ENCODE results near the gene SHOC1.

The SHOC1 gene

DNA sequence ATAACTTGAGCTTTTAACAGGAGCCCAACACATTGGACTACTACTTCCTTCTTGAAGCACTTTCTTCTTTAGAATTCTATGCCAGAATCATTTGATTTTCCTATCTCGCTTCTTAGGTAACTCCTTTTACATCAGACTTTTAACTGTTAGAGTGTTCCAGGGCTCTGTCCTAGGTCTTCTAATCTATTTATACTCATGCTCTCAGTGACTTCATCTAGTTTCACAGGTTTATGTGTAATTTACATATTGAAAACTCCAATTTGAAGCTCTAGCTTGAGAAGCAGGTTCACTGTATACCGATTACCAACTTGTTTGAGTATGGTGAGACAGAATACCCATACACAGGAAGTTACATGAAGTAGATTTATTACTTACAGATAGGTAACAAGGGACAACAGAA, 11.3 kb downstream of the SHOC1 start:
- H3K4me1 ChIP-seq (ENCODE audit: insufficient read depth, low read length, severe bottlenecking): no peaks in the 10 kb centered on the region
- no peak overlapping the region for H3K4me2 ChIP-seq (ENCODE audit: low read length)
- no peaks in the 10 kb centered on the region for H3K36me3 ChIP-seq (ENCODE audit: insufficient read depth, low read length)
- no peaks in the 10 kb centered on the region for H3K9me3 ChIP-seq (ENCODE audit: low read length)
- H3F3A ChIP-seq (ENCODE audit: insufficient read depth, low read length): no peaks in the 10 kb centered on the region
- H2AFZ ChIP-seq (ENCODE audit: low read length): no peak overlapping the region
- TF ChIP-seq CTCF (IDR thresholded peaks at IDR 0.05; ENCODE audit: low read length): no peak
- no peak for TF ChIP-seq EZH2 (IDR thresholded peaks at IDR 0.05; ENCODE audit: borderline replicate concordance, low read length)
- no peaks in the 10 kb centered on the region for H3K27me3 ChIP-seq (ENCODE audit: insufficient read depth, low read length)
- H3K27ac ChIP-seq (ENCODE audit: low read depth, low read length, poor library complexity, severe bottlenecking): no peak overlapping the region
- no peak overlapping the region for H3K9ac ChIP-seq (ENCODE audit: low read length)
- no peaks in the 10 kb centered on the region for H3K9me2 ChIP-seq (ENCODE audit: low read depth, low read length)
- no peaks in the 10 kb centered on the region for H4K20me1 ChIP-seq (ENCODE audit: insufficient read depth, low read length)
- H3K4me3 ChIP-seq (ENCODE audit: low read depth, low read length, poor library complexity, severe bottlenecking): no peak overlapping the region
- H3K79me2 ChIP-seq (ENCODE audit: insufficient read depth, low read length): no peaks in the 10 kb centered on the region

DNA sequence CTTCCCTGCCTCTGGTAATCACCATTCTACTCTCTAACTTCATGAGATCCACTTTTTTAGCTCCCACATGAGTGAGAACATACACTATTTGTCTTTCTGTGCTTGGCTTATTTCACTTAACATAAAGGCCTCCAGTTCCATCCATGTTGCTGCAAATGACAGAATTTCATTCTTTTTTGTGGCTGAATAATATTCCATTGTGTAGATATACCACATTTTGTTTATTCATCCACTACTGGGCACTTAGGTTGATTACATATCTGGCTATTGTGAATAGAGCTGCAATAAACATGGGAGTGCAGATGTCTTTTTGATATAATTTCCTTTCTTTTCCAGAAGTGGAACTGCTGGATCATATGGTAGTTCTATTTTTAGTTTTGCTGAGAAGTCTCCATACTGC, 28.7 kb downstream of the SHOC1 start:
- Histone ChIP-seq H3K79me2 (ENCODE audit: insufficient read depth, low read length) (no peaks in the 10 kb centered on the region), H3K36me3 (ENCODE audit: insufficient read depth, low read length) (no peaks in the 10 kb centered on the region), H3K27me3 (ENCODE audit: insufficient read depth, low read length) (no peaks in the 10 kb centered on the region), H3K9ac (ENCODE audit: low read length) (no peak overlapping the region), H4K20me1 (ENCODE audit: insufficient read depth, low read length) (no peaks in the 10 kb centered on the region), H3K4me3 (ENCODE audit: low read depth, low read length, poor library complexity, severe bottlenecking) (no peak overlapping the region), H3K9me2 (ENCODE audit: low read depth, low read length) (no peaks in the 10 kb centered on the region), H3K4me1 (ENCODE audit: insufficient read depth, low read length, severe bottlenecking) (no peaks in the 10 kb centered on the region), H2AFZ (ENCODE audit: low read length) (no peak overlapping the region), H3K9me3 (ENCODE audit: low read length) (no peaks in the 10 kb centered on the region), H3K4me2 (ENCODE audit: low read length) (no peak overlapping the region), H3K27ac (ENCODE audit: low read depth, low read length, poor library complexity, severe bottlenecking) (no peak overlapping the region), H3F3A (ENCODE audit: insufficient read depth, low read length) (no peaks in the 10 kb centered on the region)
- TF ChIP-seq CTCF (IDR thresholded peaks at IDR 0.05; ENCODE audit: low read length) (no peak), EZH2 (IDR thresholded peaks at IDR 0.05; ENCODE audit: borderline replicate concordance, low read length) (no peak)

DNA sequence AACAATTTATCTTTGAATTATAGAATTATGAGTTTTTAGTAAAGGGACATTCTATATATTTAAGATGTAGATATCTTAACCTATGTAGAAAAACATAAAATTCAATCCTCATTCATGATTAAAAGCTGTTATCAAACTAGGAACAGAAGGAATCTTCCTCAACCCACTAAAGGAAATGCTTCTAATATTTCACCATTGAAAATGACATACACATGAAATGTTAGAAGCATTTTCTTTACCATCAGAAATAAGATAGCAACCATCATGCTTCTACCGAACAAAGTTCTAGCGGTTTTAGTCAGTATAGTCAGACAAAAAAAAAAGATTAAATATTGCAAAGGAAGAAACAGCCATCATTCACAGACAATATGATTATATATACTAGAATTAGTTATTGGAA, 32.2 kb downstream of the SHOC1 start:
- Histone ChIP-seq H3K9me3 (ENCODE audit: low read length) (no peaks in the 10 kb centered on the region), H3K27ac (ENCODE audit: low read depth, low read length, poor library complexity, severe bottlenecking) (no peak overlapping the region), H3K27me3 (ENCODE audit: insufficient read depth, low read length) (no peaks in the 10 kb centered on the region), H3K79me2 (ENCODE audit: insufficient read depth, low read length) (no peaks in the 10 kb centered on the region), H3F3A (ENCODE audit: insufficient read depth, low read length) (no peaks in the 10 kb centered on the region), H3K9ac (ENCODE audit: low read length) (no peak overlapping the region), H3K36me3 (ENCODE audit: insufficient read depth, low read length) (no peaks in the 10 kb centered on the region), H4K20me1 (ENCODE audit: insufficient read depth, low read length) (no peaks in the 10 kb centered on the region), H3K4me3 (ENCODE audit: low read depth, low read length, poor library complexity, severe bottlenecking) (no peak overlapping the region), H3K4me1 (ENCODE audit: insufficient read depth, low read length, severe bottlenecking) (no peaks in the 10 kb centered on the region), H3K9me2 (ENCODE audit: low read depth, low read length) (no peaks in the 10 kb centered on the region), H3K4me2 (ENCODE audit: low read length) (no peak overlapping the region), H2AFZ (ENCODE audit: low read length) (no peak overlapping the region)
- TF ChIP-seq EZH2 (IDR thresholded peaks at IDR 0.05; ENCODE audit: borderline replicate concordance, low read length) (no peak), CTCF (IDR thresholded peaks at IDR 0.05; ENCODE audit: low read length) (no peak)
